ENCODE data around the gene GLB1L2.

DNA sequence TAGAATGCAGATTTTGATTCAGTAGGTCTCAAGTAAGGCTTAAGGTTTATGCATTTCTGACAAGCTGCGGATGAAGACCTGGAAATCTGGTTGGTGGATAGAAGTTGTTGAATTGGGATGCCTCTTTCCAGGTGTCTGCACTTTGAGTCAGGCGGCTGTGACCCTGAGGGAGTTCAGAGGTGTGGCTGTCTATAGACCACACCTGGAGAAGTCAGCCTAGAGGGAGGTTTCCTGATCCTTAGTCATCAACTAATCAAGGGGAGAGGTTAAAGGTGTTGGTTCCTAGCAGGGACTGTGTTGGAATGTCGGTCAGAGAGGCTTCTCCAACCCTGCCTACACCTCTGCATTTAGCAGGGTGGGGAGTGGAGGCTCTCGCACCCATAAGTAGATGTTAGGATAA is 8.0 kb downstream of the GLB1L2 start:
- TF ChIP-seq POLR2A (IDR thresholded peaks at IDR 0.05; ENCODE audit: low read length) (no peak), GATA1 (IDR thresholded peaks at IDR 0.05; ENCODE audit: low read depth, low read length) (no peak)
